CD14-positive monocyte (primary cell): Measurements from ENCODE around the gene C2CD2. TPM values are rescaled to one million over a fixed set of nuclear protein-coding genes. Genes with fewer than 3 reads are reported as not detected.

Experiments
- DNase-seq, 3 donors: peaks; one replicate each; pipeline ENCODE4 v3.0.0-alpha.2; 2011 to 2022
- H2AFZ ChIP-seq: 2 replicates; pipeline ENCODE4 v1.6.0; 2012; ENCODE audit warnings: mild to moderate bottlenecking, low read depth, low read length, inconsistent platforms; ENCODE audit not compliant: insufficient read depth, poor library complexity, severe bottlenecking
- H3K27ac ChIP-seq, 2 donors: 1 replicate in 1 of 2; 2 replicates in 1 of 2; pipeline ENCODE4 v1.5.1; 2012 to 2013; ENCODE audit warnings: low read length in 2 of 2, control low read depth in 1 of 2, inconsistent platforms in 1 of 2, low read depth in 1 of 2, mild to moderate bottlenecking in 1 of 2
- H3K27me3 ChIP-seq, 2 donors: one replicate each; pipeline versions ENCODE4 v1.6.0 to v1.6.1; 2011 to 2013; ENCODE audit warnings: low read length in 2 of 2; ENCODE audit not compliant: control insufficient read depth in 2 of 2, insufficient read depth in 2 of 2
- H3K36me3 ChIP-seq, 2 donors: replicated peaks in 1 of 2; 1 replicate in 1 of 2; 2 replicates in 1 of 2; pipeline versions ENCODE4 v1.5.1 to v1.6.1; 2012 to 2013; ENCODE audit warnings: low read length in 2 of 2, control low read depth in 1 of 2, inconsistent platforms in 1 of 2, mild to moderate bottlenecking in 1 of 2; ENCODE audit not compliant: insufficient read depth in 2 of 2, control insufficient read depth in 1 of 2
- H3K4me1 ChIP-seq, 2 donors: 1 replicate in 1 of 2; 2 replicates in 1 of 2; pipeline versions ENCODE4 v1.5.1 to v1.6.1; 2012 to 2013; ENCODE audit warnings: low read length in 2 of 2, control low read depth in 1 of 2, inconsistent platforms in 1 of 2, mild to moderate bottlenecking in 1 of 2, moderate library complexity in 1 of 2; ENCODE audit not compliant: insufficient read depth in 2 of 2, control insufficient read depth in 1 of 2
- H3K4me2 ChIP-seq: replicated peaks from 2 replicates; pipeline ENCODE3; 2012; ENCODE audit warnings: low read length, moderate library complexity, mild to moderate bottlenecking; ENCODE audit not compliant: poor library complexity, severe bottlenecking; ENCODE audit errors: extremely low read depth
- H3K4me3 ChIP-seq, 3 experiments: fragments of 200-600 bp in 1 of 3; sonication (generic) in 1 of 3; replicated peaks in 1 of 3; 1 replicate in 2 of 3; 2 replicates in 1 of 3; pipeline ENCODE4 v1.5.1; 2011 to 2013; ENCODE audit warnings: low read length in 3 of 3, mild to moderate bottlenecking in 3 of 3, control low read depth in 2 of 3, low read depth in 2 of 3, inconsistent platforms in 1 of 3, moderate library complexity in 1 of 3
- H3K79me2 ChIP-seq: 2 replicates; pipeline ENCODE4 v1.6.0; 2012; ENCODE audit warnings: mild to moderate bottlenecking, control low read depth, inconsistent platforms, low read length, moderate library complexity; ENCODE audit not compliant: insufficient read depth
- H3K9ac ChIP-seq: 2 replicates; pipeline ENCODE4 v1.6.0; 2017; ENCODE audit warnings: low read length, mild to moderate bottlenecking; ENCODE audit not compliant: insufficient read depth, poor library complexity, severe bottlenecking
- H3K9me3 ChIP-seq, 2 donors: replicated peaks in 1 of 2; 1 replicate in 1 of 2; 2 replicates in 1 of 2; pipeline versions ENCODE4 v1.5.1 to v1.6.1; 2012 to 2013; ENCODE audit warnings: low read length in 2 of 2, control low read depth in 1 of 2; ENCODE audit not compliant: control insufficient read depth in 1 of 2, insufficient read depth in 1 of 2
- H4K20me1 ChIP-seq: 2 replicates; pipeline ENCODE4 v1.6.0; 2012; ENCODE audit warnings: mild to moderate bottlenecking, low read length, control low read depth, moderate library complexity; ENCODE audit not compliant: insufficient read depth
- H3K27ac Mint-ChIP-seq, 7 donors: one replicate each; pipeline ENCODE4 v1.8.0; 2020; ENCODE audit warnings: mild to moderate bottlenecking in 7 of 7, mixed read lengths in 7 of 7, moderate library complexity in 6 of 7, inconsistent platforms in 2 of 7
- H3K27me3 Mint-ChIP-seq, 3 donors: one replicate each; pipeline ENCODE4 v1.8.0; 2021 to 2022; ENCODE audit warnings: low read depth in 3 of 3, mild to moderate bottlenecking in 3 of 3, mixed read lengths in 3 of 3, moderate library complexity in 3 of 3, inconsistent platforms in 1 of 3
- H3K36me3 Mint-ChIP-seq, 2 donors: one replicate each; pipeline ENCODE4 v1.8.0; 2020; ENCODE audit warnings: mixed read lengths in 2 of 2, inconsistent platforms in 1 of 2, mild to moderate bottlenecking in 1 of 2
- H3K4me1 Mint-ChIP-seq: one replicate; pipeline ENCODE4 v1.8.0; 2020; ENCODE audit warnings: mild to moderate bottlenecking, mixed read lengths
- H3K4me3 Mint-ChIP-seq, 2 donors: one replicate each; pipeline ENCODE4 v1.8.0; 2020; ENCODE audit warnings: mild to moderate bottlenecking in 2 of 2, mixed read lengths in 2 of 2, moderate library complexity in 1 of 2
- H3K9me3 Mint-ChIP-seq, 7 donors: one replicate each; pipeline ENCODE4 v1.8.0; 2020 to 2022; ENCODE audit warnings: mixed read lengths in 7 of 7, mild to moderate bottlenecking in 6 of 7, moderate library complexity in 6 of 7, inconsistent platforms in 2 of 7
- CTCF ChIP-seq: fragments of 200-600 bp; IDR thresholded peaks from one replicate; pipeline ENCODE4 v1.8.0; 2022; ENCODE audit warnings: antibody characterized with exemption, mild to moderate bottlenecking
- WGBS: methylation state at CpG from one replicate; pipeline ENCODE4 v1.1.5; 2013; ENCODE audit warnings: missing lambda C conversion rate; ENCODE audit not compliant: insufficient coverage; 5-methylcytosine and 5-hydroxymethylcytosine counted together
- intact Hi-C, 2 donors: fragments of 100-400 bp; cut with micrococcal nuclease; formaldehyde crosslinking; loops; one replicate each; pipeline versions ENCODE4 v1.15.0 to v1.15.1; 2023
- polyA plus RNA-seq, 3 donors: library from polyadenylated mRNA; depleted of rRNA in 1 of 3; unstranded in 2 of 3; stranded (reverse) in 1 of 3; fragments of 300-500 nt in 2 of 3; fragments of >200 nt in 1 of 3; fragmentation: Illumina TruSeq in 2 of 3; gene quantifications; 1 replicate in 2 of 3; 2 replicates in 1 of 3; pipeline ENCODE4 v1.2.3, GENCODE V29; 2012 to 2021

Gene C2CD2
- polyA plus RNA-seq, 3 donors, result 1.4 to 17.0 (median 3.8) TPM

- peaks cover 61 to 65% of the 10 kb centered on the region in 2 donors for H3K36me3 Mint-ChIP-seq
- peaks cover 0 to 2% (median 0%) of the 10 kb centered on the region in 3 donors for H3K27me3 Mint-ChIP-seq
- no peak overlapping the region for H3K27ac ChIP-seq
Observed at GRCh38 chr21:41993744-41994143, 39.9 kb upstream of the C2CD2 start.

GRCh38 chr21:41992576-41992975 lies 38.8 kb upstream of the C2CD2 start:
- Mint-ChIP-seq H3K36me3 (peaks cover 54 to 60% of the 10 kb centered on the region in 2 donors), H3K27me3 (no peaks in the 10 kb centered on the region), H3K27ac (peak overlapping the region in 1 of 7 donors; percentile 1), H3K4me1 (no peaks in the 10 kb centered on the region), H3K9me3 (peaks cover 0 to 10% (median 2%) of the 10 kb centered on the region in 7 donors), H3K4me3 (no peak overlapping the region)
- Histone ChIP-seq H3K4me2 (no peak overlapping the region), H3K36me3 (peaks cover 35 to 79% of the 10 kb centered on the region in 2 donors), H2AFZ (no peak overlapping the region), H3K27ac (no peak overlapping the region), H3K4me3 (no peak overlapping the region), H3K4me1 (no peaks in the 10 kb centered on the region), H3K9ac (no peak overlapping the region), H3K79me2 (no peaks in the 10 kb centered on the region), H3K27me3 (no peaks in the 10 kb centered on the region), H4K20me1 (no peaks in the 10 kb centered on the region), H3K9me3 (peaks cover 0 to 13% of the 10 kb centered on the region in 2 donors)
- WGBS, result 99% methylated on average over 13 of the region's 15 CpGs
- intact Hi-C loops, result no loop called here
- no peak for DNase-seq
- no peak for TF ChIP-seq CTCF

More at GRCh38 chr21:41993744-41994143, 39.9 kb upstream of the C2CD2 start:
- Histone ChIP-seq H3K27me3 (no peaks in the 10 kb centered on the region), H3K9me3 (peaks cover 0 to 13% of the 10 kb centered on the region in 2 donors), H3K9ac (no peak overlapping the region), H3K4me3 (no peak overlapping the region), H3K36me3 (peaks cover 35 to 79% of the 10 kb centered on the region in 2 donors), H4K20me1 (peaks cover 6% of the 10 kb centered on the region), H3K79me2 (no peaks in the 10 kb centered on the region), H2AFZ (no peak overlapping the region), H3K4me2 (no peak overlapping the region), H3K4me1 (no peaks in the 10 kb centered on the region)
- intact Hi-C loops, result no loop called here
- no peak for TF ChIP-seq CTCF
- H3K27ac Mint-ChIP-seq, result no peak overlapping the region
- peaks cover 2% of the 10 kb centered on the region for H3K4me1 Mint-ChIP-seq
- H3K9me3 Mint-ChIP-seq, result peaks cover 0 to 10% (median 2%) of the 10 kb centered on the region in 7 donors
- no peak overlapping the region for H3K4me3 Mint-ChIP-seq
- WGBS, result no CpG with 5 or more reads among the region's 6 CpGs
- no peak for DNase-seq
